CD4-positive, alpha-beta T cell treated with Interleukin-1 beta for 1 hour (primary cell): Measurements from ENCODE around the gene EMC1.

Experiments
- DNase-seq, 2 donors: peaks; one replicate each; pipeline ENCODE4 v3.0.0-alpha.2; 2020 to 2022

EMC1 gene

GRCh38 chr1:19213580-19213979 lies 37.7 kb downstream of the EMC1 start:
- no peak for DNase-seq

GRCh38 chr1:19212167-19212566 lies 39.2 kb downstream of the EMC1 start:
- DNase-seq, result no peak

GRCh38 chr1:19210772-19211549 lies 40.4 kb downstream of the EMC1 start:
- no peak for DNase-seq

- peak; percentile 96 to 97 for DNase-seq
These were observed 41.1 kb downstream of the EMC1 start, which contains the start of gene UBR4 for GRCh38 chr1:19209990-19210771. UBR4 (minus strand) TSS chr1:19210266; CDS start chr1:19210248, 18 bp downstream.

GRCh38 chr1:19209439-19209989 lies 41.8 kb downstream of the EMC1 start:
- DNase-seq, result peak; percentile 57 to 66

GRCh38 chr1:19208710-19209438 lies 42.5 kb downstream of the EMC1 start:
- DNase-seq, result peak in 1 of 2 donors; percentile 8

GRCh38 chr1:19206947-19207346 lies 44.4 kb downstream of the EMC1 start:
- DNase-seq, result no peak

- no peak for DNase-seq
These were observed 45.5 kb downstream of the EMC1 start for GRCh38 chr1:19205845-19206244.

GRCh38 chr1:19205403-19205802 lies 45.9 kb downstream of the EMC1 start:
- no peak for DNase-seq

- no peak for DNase-seq
These were observed 46.7 kb downstream of the EMC1 start for GRCh38 chr1:19204446-19205266.

- DNase-seq, result no peak
These were observed 47.9 kb downstream of the EMC1 start for GRCh38 chr1:19203440-19203839.

- DNase-seq, result peak in 1 of 2 donors; percentile 11
These were observed 48.9 kb downstream of the EMC1 start for GRCh38 chr1:19202396-19202795.

GRCh38 chr1:19199969-19200604 lies 51.2 kb downstream of the EMC1 start:
- no peak for DNase-seq

- DNase-seq, result no peak
These were observed 51.9 kb downstream of the EMC1 start for GRCh38 chr1:19199329-19199968.

GRCh38 chr1:19198820-19199219 lies 52.5 kb downstream of the EMC1 start:
- no peak for DNase-seq

- no peak for DNase-seq
These were observed 53.5 kb downstream of the EMC1 start for GRCh38 chr1:19197845-19198244.

GRCh38 chr1:19196331-19196730 lies 55.0 kb downstream of the EMC1 start:
- DNase-seq, result no peak

- no peak for DNase-seq
These were observed 58.3 kb downstream of the EMC1 start for GRCh38 chr1:19193004-19193403.

- no peak for DNase-seq
These were observed 59.5 kb downstream of the EMC1 start for GRCh38 chr1:19191811-19192210.

- no peak for DNase-seq
These were observed 60.9 kb downstream of the EMC1 start for GRCh38 chr1:19190468-19190867.

GRCh38 chr1:19189270-19189669 lies 62.1 kb downstream of the EMC1 start:
- DNase-seq, result no peak
